Retinal pigment epithelial cell (primary cell): ENCODE measurements around the gene SFMBT1.

ENCODE experiments used
- DNase-seq: peaks from one replicate; pipeline ENCODE4 v3.0.0-alpha.2; 2010; ENCODE audit warnings: low read depth
- H3K4me3 ChIP-seq: 2 replicates; pipeline ENCODE4 v1.5.1; 2011; ENCODE audit warnings: mild to moderate bottlenecking, low read length, control low read depth, moderate library complexity
- CTCF ChIP-seq: conservative IDR thresholded peaks from 2 replicates; pipeline ENCODE4 v1.5.1; 2011; ENCODE audit warnings: low read depth, low read length, control low read depth, inconsistent platforms

The SFMBT1 gene

GRCh38 chr3:52967398-52967797, 78.5 kb downstream of the SFMBT1 start:
- TF ChIP-seq CTCF, result no peak
- H3K4me3 ChIP-seq, result no peak overlapping the region
- no peak for DNase-seq

- no peak for DNase-seq
- H3K4me3 ChIP-seq, result no peak overlapping the region
- TF ChIP-seq CTCF, result no peak
Measured at GRCh38 chr3:52962160-52962559, 83.7 kb downstream of the SFMBT1 start.

DNA sequence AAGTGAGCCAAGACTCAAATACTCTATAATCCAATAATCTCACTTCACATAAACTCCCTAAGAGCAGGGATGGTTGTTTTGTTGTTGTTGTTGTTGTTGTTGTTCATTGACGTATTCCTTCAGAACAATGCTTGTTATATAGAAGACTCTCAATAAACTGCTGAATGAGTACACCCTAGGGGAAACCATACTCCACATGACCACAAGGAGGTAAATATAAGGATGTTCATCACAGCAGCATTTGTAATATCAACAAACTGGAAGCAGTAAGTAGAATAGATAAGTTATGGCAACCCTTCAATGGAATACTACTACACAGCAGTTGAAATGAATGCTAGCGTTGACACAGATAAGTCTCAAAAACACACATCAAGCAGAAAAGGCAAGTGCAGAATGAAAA, 86.1 kb downstream of the SFMBT1 start:
- no peak for DNase-seq
- H3K4me3 ChIP-seq, result no peak overlapping the region
- TF ChIP-seq CTCF, result peak; percentile 2

- no peak overlapping the region for H3K4me3 ChIP-seq
- DNase-seq, result no peak
- no peak for TF ChIP-seq CTCF
Measured at GRCh38 chr3:52939600-52939999, 106.3 kb downstream of the SFMBT1 start.

DNA sequence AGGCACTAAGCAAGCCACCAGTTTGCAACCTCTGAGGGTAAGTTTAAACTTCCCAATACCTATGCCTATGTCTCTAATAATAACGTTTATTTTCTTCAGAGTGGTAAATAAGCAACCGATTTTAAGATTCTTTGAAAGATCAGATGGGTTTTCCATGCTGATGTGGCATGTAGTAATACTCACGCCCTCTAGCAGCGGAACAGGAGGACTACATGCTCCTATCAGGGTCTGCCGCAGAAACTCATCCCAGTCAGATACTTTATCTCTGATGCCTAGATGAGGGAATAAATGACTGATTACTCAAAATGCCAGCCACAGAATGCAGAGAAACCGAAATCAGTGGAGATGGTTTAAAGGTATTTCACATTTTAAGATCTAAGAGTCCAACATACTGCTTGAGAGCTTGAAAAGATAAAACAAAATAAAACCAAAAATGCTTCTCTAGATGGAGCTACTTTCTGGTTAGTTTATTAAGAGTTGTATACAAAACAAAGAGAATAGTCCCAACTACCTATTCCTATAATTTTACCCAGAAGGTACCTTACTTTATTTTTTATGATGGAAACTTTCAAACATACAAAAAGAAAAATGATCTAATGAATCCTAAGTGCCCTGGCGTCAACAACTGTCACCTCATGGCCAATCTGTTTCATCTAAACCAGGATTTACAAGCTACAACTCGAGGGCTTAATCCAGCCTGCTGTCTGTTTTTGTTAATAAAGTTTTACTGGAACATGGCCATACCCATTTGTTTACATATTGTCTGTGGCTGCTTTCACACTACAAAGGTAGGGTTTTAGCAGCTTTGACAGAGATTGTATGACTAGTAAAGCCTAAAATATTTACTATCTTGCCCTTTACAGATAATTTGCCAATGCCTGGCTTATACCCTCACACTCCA, 111.0 kb downstream of the SFMBT1 start:
- H3K4me3 ChIP-seq, result no peak overlapping the region
- peak; percentile 91 for TF ChIP-seq CTCF

DNA sequence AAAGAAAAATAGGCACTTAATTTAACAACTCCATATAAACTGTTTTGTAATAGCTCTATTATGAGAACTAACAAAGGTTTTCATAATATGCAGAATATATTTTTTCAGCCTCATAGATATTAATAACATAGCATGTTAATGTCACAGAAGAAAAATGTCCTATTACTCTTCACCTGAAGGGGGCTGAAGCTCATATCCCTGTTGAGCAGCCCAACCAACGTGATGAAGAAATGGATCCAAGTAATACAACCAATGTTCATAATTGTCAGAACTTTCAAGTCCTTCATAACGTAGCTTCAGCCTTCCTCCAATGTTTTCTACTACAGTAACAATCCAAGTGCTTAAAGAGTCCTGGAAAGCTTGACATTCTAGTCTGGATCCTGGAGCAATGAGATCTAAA, 114.0 kb downstream of the SFMBT1 start:
- no peak overlapping the region for H3K4me3 ChIP-seq
- DNase-seq, result no peak
- peak; percentile 17 for TF ChIP-seq CTCF

More for the DNA sequence above, 111.0 kb downstream of the SFMBT1 start:
- DNase-seq, result peak; percentile 14

DNA sequence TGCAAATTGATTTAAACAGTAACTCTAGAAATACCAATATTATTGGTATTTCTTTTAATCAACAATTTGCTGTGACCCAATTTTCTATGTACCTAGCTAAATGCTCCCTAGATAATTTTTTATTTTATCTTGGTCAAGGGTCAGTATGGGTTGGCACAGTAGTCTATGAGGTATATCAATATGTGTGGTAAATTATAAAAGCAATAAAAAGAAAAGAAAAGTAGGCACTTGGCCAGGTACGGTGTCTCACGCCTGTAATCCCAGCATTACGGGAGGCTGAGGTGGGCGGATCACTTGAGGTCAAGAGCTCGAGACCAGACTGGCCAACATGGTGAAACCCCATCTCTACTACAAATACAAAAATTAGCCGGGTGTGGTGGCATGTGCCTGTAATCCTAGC, 114.5 kb downstream of the SFMBT1 start:
- TF ChIP-seq CTCF, result no peak
- DNase-seq, result no peak
- no peak overlapping the region for H3K4me3 ChIP-seq
